Right renal cortex interstitium (tissue), 3 donors: ENCODE results near the gene GLI3. TPM values are rescaled to one million over a fixed set of nuclear protein-coding genes. Genes with fewer than 3 reads are reported as not detected.
A peak's percentile ranks its signal among the peaks of the same experiment; 100 is the strongest.

Experiments used
- DNase-seq, 3 donors: peaks; one replicate each; pipeline ENCODE4 v3.0.0-alpha.2; 2013; ENCODE audit warnings: low read depth in 3 of 3, low spot score in 2 of 3
- polyA plus RNA-seq, 3 donors: library from polyadenylated mRNA; unstranded; fragments of 120-200 nt; gene quantifications; one replicate each; pipeline ENCODE4 v1.2.1, GENCODE V29; 2013; ENCODE audit not compliant: insufficient read length in 3 of 3

Gene GLI3
- polyA plus RNA-seq, 3 donors, result 13.5 to 15.0 (median 14.5) TPM

- DNase-seq, result no peak
Observed at GRCh38 chr7:42110333-42110732, 126.7 kb downstream of the GLI3 start.

- no peak for DNase-seq
Observed at GRCh38 chr7:42108803-42109528, 128.0 kb downstream of the GLI3 start.

GRCh38 chr7:42107484-42108240, 129.3 kb downstream of the GLI3 start:
- no peak for DNase-seq

GRCh38 chr7:42106562-42106961, 130.4 kb downstream of the GLI3 start:
- no peak for DNase-seq

GRCh38 chr7:42105554-42106358, 131.3 kb downstream of the GLI3 start:
- no peak for DNase-seq

GRCh38 chr7:42104694-42105093, 132.3 kb downstream of the GLI3 start:
- no peak for DNase-seq

GRCh38 chr7:42104231-42104630, 132.8 kb downstream of the GLI3 start:
- no peak for DNase-seq

- DNase-seq, result no peak
Observed at GRCh38 chr7:42103456-42103855, 133.6 kb downstream of the GLI3 start.

GRCh38 chr7:42103020-42103419, 134.0 kb downstream of the GLI3 start:
- DNase-seq, result no peak

- no peak for DNase-seq
Observed at GRCh38 chr7:42102301-42102700, 134.7 kb downstream of the GLI3 start.

GRCh38 chr7:42100156-42100508, 136.9 kb downstream of the GLI3 start:
- DNase-seq, result no peak

- DNase-seq, result no peak
Observed at GRCh38 chr7:42099470-42100155, 137.4 kb downstream of the GLI3 start.

- DNase-seq, result no peak
Observed at GRCh38 chr7:42099066-42099465, 137.9 kb downstream of the GLI3 start.

- DNase-seq, result no peak
Observed at GRCh38 chr7:42097752-42098151, 139.3 kb downstream of the GLI3 start.

GRCh38 chr7:42096681-42097561, 140.1 kb downstream of the GLI3 start:
- DNase-seq, result no peak

GRCh38 chr7:42096268-42096667, 140.7 kb downstream of the GLI3 start:
- DNase-seq, result no peak

GRCh38 chr7:42095791-42096190, 141.2 kb downstream of the GLI3 start:
- no peak for DNase-seq

- no peak for DNase-seq
Observed at GRCh38 chr7:42093349-42093905, 143.6 kb downstream of the GLI3 start.

- peak in 2 of 3 donors; percentile 61 to 73 for DNase-seq
Observed at GRCh38 chr7:42091461-42092291, 145.3 kb downstream of the GLI3 start.
